GM18507 (cell line): Measurements from ENCODE around the gene PKD2L2.

Experiments used
- DNase-seq: peaks from one replicate; pipeline ENCODE4 v3.0.0; 2011; ENCODE audit warnings: low read depth; ENCODE audit not compliant: insufficient read length; ENCODE audit errors: extremely low spot score
- FAIRE-seq: peaks from 2 replicates; lab custom pipeline; 2011; peaks lifted over from hg19 to GRCh38; lab: Jason Lieb, UNC

Gene PKD2L2

GRCh38 chr5:137880313-137880712 lies 8.9 kb upstream of the PKD2L2 start:
- DNase-seq (no peak), FAIRE-seq (no peak)

- DNase-seq: no peak
- peak; percentile 68 for FAIRE-seq
Measured at GRCh38 chr5:137887831-137888230, 1.4 kb upstream of the PKD2L2 start.

GRCh38 chr5:137888466-137888862 lies 793 bp upstream of the PKD2L2 start:
- FAIRE-seq: no peak
- DNase-seq: no peak

- FAIRE-seq (no peak), DNase-seq (no peak)
Measured at GRCh38 chr5:137890845-137891244, 1.6 kb downstream of the PKD2L2 start.

- FAIRE-seq: no peak
- no peak for DNase-seq
Measured at GRCh38 chr5:137891849-137892248, 2.6 kb downstream of the PKD2L2 start.

GRCh38 chr5:137894586-137894985 lies 5.3 kb downstream of the PKD2L2 start:
- DNase-seq (no peak), FAIRE-seq (no peak)

- DNase-seq (no peak), FAIRE-seq (no peak)
Measured at GRCh38 chr5:137896560-137896959, 7.3 kb downstream of the PKD2L2 start.

GRCh38 chr5:137899493-137899892 lies 10.2 kb downstream of the PKD2L2 start:
- DNase-seq (no peak), FAIRE-seq (no peak)

- no peak for DNase-seq
- FAIRE-seq: no peak
Measured at GRCh38 chr5:137901011-137901817, 12.0 kb downstream of the PKD2L2 start.

- FAIRE-seq (no peak), DNase-seq (no peak)
Measured at GRCh38 chr5:137902408-137903133, 13.3 kb downstream of the PKD2L2 start.

- FAIRE-seq (no peak), DNase-seq (no peak)
Measured at GRCh38 chr5:137914758-137915157, 25.5 kb downstream of the PKD2L2 start.

GRCh38 chr5:137916923-137917322 lies 27.7 kb downstream of the PKD2L2 start:
- no peak for FAIRE-seq

GRCh38 chr5:137921931-137922330 lies 32.7 kb downstream of the PKD2L2 start:
- FAIRE-seq: no peak
- DNase-seq: no peak

More at GRCh38 chr5:137916923-137917322, 27.7 kb downstream of the PKD2L2 start:
- no peak for DNase-seq

- DNase-seq: no peak
- no peak for FAIRE-seq
Measured at GRCh38 chr5:137923856-137924255, 34.6 kb downstream of the PKD2L2 start.

GRCh38 chr5:137932800-137933199 lies 43.5 kb downstream of the PKD2L2 start:
- no peak for FAIRE-seq
- no peak for DNase-seq

- FAIRE-seq: no peak
- DNase-seq: no peak
Measured at GRCh38 chr5:137933491-137933911, 44.2 kb downstream of the PKD2L2 start.

- DNase-seq: no peak
Measured at GRCh38 chr5:137935190-137935589, 45.9 kb downstream of the PKD2L2 start.

GRCh38 chr5:137935694-137936093 lies 46.4 kb downstream of the PKD2L2 start:
- FAIRE-seq: no peak
- DNase-seq: no peak

More at GRCh38 chr5:137935190-137935589, 45.9 kb downstream of the PKD2L2 start:
- FAIRE-seq: peak; percentile 48

- FAIRE-seq (no peak), DNase-seq (no peak)
Measured at GRCh38 chr5:137937994-137938750, 48.9 kb downstream of the PKD2L2 start.

GRCh38 chr5:137938751-137939143 lies 49.5 kb downstream of the PKD2L2 start:
- FAIRE-seq (no peak), DNase-seq (no peak)
